Fibroblast of lung (primary cell): Measurements from ENCODE around the gene DNAL4.

Experiments used
- EZH2 ChIP-seq: IDR thresholded peaks from 2 replicates; pipeline ENCODE4 v1.5.1; 2012; ENCODE audit warnings: low read length, control low read depth, mild to moderate bottlenecking; ENCODE audit errors: missing control alignments
- TF ChIP-seq, protein P1 (sequence below), 2 donors: IDR thresholded peaks in 1 of 2; conservative IDR thresholded peaks in 1 of 2; 1 replicate in 1 of 2; 2 replicates in 1 of 2; pipeline ENCODE4 v1.5.1; 2011 to 2012; ENCODE audit warnings: low read length in 2 of 2, control low read depth in 1 of 2, inconsistent platforms in 1 of 2, low read depth in 1 of 2, mild to moderate bottlenecking in 1 of 2

DNA sequence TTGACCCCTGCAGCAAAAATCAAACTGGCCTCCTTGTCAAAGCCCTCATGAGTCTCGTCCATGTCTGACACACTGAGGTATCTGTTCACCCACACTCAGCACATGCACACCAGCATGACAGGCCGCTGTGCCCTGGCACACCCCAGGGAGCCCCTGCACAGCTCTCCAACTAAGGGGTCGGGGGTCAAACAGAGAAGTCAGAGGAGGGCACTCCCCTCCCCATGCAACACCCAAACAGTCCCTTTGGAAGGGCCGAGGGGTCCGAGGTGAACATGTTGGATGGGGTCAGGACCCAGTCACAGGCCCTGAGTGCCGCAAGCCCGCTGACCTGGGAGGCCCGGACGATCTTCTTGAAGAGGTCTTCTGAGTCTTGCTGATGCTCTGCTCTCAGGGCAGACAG lies 52.8 kb downstream of the DNAL4 start:
- no peak for TF ChIP-seq EZH2
- TF ChIP-seq, protein P1, sequence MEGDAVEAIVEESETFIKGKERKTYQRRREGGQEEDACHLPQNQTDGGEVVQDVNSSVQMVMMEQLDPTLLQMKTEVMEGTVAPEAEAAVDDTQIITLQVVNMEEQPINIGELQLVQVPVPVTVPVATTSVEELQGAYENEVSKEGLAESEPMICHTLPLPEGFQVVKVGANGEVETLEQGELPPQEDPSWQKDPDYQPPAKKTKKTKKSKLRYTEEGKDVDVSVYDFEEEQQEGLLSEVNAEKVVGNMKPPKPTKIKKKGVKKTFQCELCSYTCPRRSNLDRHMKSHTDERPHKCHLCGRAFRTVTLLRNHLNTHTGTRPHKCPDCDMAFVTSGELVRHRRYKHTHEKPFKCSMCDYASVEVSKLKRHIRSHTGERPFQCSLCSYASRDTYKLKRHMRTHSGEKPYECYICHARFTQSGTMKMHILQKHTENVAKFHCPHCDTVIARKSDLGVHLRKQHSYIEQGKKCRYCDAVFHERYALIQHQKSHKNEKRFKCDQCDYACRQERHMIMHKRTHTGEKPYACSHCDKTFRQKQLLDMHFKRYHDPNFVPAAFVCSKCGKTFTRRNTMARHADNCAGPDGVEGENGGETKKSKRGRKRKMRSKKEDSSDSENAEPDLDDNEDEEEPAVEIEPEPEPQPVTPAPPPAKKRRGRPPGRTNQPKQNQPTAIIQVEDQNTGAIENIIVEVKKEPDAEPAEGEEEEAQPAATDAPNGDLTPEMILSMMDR (conservative IDR thresholded peaks at IDR 0.05 in 1 of 2, IDR thresholded peaks at IDR 0.05 in 1 of 2; ENCODE audit: low read depth in 1 of 2, low read length in 2 of 2), result no peak
